HG02885 (cell line): Measurements from ENCODE around the gene TMEM38A.
"Not testable (repeated sequence)": the region's sequence is repeated elsewhere in the genome, so short reads cannot be mapped to it uniquely, and the experiment has no call there.

Source experiments
- ATAC-seq: cut with Tn5 transposase; IDR thresholded peaks from one replicate; pipeline ENCODE4 v1.9.1; 2021; ENCODE audit warnings: mild to moderate bottlenecking; ENCODE audit not compliant: unreplicated experiment, poor library complexity

The TMEM38A gene

DNA sequence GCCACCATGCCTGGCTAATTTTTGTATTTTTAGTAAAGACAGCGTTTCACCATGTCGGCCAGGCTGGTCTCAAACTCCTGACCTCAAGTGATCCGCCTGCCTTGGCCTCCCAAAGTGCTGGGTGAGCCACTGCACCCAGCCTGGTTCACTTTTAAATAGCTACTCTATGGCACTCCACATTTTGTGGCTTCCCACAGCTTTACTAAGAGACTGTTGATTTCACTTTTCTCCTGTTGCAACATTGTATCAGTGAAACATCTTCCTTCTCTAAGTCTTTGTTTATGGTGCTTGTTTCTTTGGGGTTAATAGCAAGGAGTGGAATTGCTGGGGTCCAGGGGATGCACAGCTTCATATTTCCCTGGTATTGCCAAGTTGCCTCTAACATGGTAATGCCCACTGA is 12.3 kb downstream of the TMEM38A start:
- ATAC-seq: no peak

DNA sequence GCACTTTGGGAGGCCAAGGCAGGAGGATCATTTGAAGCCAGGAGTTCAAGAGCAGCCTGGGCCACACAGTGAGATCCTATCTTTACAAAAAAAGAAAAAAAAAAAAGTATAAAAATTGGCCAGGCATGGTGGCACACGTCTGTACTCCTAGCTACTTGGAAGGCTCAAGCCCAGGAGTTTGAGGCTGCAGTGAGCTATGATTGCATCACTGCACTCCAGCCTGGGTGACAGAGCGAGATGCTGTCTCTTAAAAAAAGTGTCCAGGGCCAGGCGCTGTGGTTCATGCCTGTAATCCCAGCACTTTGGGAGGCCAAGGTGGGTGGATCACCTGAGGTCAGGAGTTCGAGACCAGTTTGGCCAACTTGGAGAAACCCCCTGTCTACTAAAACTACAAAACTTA is 12.9 kb downstream of the TMEM38A start:
- ATAC-seq: not testable (repeated sequence)

DNA sequence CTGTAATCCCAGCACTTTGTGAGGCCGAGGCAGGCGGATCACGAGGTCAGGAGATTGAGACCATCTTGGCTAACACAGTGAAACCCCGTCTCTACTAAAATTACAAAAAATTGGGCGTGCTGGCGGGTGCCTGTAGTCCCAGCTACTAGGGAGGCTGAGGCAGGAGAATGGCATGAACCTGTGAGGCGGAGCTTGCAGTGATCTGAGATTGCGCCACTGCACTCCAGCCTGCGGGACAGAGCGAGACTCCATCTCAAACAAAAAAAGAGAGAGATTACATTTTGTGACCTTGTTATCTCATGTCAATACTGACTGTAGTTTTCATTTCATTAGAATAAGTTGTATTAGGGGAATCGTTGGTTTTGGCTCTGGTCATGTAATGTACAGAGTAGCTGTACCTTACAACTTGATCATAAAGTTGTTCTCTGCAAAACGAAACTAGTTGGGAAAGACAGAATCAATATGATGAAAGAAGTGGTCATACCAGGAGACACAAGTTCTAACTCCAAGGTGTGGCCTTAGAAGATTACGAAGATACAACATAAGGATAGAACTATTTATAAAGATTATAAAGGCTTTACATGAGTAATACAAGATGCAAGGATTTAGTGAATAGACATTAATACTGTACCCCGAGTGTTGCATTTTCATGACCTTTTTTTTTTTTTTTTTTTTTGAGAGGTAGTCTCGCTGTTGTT is 15.3 kb downstream of the TMEM38A start:
- no peak for ATAC-seq

DNA sequence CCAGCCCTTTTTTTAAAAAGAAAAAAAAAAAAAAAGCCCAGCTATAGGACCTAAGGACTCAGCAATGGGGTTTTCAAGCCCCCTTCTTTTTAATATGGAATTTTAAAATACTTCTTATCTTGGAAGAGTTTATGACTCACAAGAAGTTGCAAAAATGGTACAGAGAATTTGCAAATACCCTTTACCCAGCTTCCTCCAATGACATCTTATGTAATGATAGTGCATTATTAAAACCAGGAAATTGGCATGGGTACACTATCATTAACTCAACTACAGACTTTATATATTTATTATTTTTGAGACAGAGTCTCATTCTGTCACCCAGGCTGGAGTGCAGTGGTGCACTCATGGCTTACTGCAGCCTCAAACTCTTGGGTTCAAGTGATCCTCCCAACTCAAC is 16.1 kb downstream of the TMEM38A start:
- ATAC-seq: no peak

DNA sequence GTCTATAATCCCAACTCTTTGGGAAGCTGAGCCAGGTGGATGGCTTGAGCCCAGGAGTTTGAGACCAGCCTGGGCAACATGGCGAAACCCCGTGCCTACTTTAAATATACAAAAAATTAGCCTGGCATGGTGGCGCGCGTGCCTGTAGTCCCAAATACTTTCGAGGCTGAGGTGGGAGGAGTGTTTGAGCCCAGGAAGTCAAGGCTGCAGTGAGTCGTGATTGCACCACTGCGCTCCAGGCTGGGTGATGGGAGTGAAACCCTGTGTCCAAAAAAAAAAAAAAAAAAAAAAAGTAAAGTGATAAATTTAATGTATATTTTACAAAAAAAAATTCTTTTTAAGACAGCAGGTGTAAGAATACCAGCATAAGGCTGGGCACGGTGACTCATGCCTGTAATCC is 17.6 kb downstream of the TMEM38A start:
- no peak for ATAC-seq

DNA sequence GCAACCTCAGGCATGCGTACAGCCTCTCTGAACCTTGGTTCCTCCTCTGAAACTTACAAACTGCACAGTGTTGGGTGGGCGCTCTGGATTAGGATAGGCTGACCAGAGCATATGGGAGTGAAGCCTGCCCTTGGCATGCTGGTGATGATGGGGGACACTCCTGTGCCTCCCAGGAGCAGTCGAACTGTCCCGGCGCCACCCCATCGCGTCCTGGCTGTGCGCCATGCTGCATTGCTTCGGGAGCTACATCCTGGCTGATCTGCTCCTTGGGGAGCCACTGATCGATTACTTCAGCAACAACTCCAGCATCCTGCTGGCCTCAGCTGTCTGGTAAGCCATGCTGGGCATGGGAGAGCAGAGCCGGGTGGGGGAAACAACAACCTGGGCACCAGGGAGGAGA is 18.9 kb downstream of the TMEM38A start:
- ATAC-seq: no peak

DNA sequence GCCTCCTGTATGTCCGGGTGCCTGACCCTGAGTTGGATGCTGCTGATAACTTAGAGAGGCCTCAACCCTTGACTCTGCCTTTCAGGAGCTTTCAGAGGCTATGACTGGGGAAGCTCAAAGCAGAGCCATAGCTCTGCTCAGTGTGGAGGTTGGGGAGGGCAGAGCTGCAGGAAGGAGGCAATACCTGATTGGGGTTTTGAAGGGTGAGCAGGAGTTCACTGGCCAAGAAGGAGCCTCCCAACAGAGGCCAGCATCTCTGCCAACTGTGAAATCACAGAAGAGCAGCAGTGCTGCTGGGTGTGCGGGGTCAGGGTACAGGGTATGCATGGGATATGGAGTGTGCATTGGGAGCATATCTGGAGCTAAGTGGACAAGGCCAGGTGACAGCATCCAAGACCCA is 21.6 kb downstream of the TMEM38A start:
- no peak for ATAC-seq

GRCh38 chr19:16684216-16684615 is 23.3 kb downstream of the TMEM38A start:
- no peak for ATAC-seq

DNA sequence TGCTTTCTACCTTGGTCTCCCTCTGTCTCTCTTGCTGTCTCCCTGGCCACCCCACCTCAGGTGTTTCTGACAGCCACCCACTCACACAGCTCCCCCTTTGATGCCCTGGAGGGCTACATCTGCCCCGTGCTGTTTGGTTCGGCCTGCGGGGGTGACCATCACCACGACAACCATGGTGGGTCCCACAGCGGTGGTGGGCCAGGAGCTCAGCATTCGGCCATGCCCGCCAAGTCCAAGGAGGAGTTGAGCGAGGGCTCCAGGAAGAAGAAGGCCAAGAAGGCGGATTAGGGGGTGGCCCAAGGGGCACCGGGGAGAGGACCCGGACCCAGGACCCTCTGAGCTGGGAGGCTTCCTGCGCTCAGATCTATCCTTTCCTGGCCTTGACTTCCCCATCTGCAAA is 27.1 kb downstream of the TMEM38A start:
- ATAC-seq: no peak

DNA sequence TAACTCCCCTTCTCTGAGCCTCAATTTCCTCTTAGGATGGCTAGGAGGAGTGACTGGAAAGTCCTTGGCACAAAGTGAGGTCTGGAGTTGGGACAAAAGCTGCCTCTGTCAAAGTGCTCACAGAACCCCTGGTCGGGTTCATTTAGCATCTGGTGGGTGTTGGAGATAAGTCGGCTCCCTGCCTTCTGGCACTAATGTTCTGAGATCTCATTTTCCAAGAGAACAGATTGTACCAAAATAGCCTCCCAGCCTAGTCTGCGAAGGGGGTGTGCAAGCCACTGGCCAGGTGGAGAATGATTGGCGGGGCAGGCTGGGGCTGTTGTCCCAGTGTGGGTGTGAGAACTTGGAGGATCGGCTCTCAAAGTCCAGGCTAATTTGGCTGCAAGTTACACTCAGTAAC is 38.0 kb downstream of the TMEM38A start:
- ATAC-seq: no peak

DNA sequence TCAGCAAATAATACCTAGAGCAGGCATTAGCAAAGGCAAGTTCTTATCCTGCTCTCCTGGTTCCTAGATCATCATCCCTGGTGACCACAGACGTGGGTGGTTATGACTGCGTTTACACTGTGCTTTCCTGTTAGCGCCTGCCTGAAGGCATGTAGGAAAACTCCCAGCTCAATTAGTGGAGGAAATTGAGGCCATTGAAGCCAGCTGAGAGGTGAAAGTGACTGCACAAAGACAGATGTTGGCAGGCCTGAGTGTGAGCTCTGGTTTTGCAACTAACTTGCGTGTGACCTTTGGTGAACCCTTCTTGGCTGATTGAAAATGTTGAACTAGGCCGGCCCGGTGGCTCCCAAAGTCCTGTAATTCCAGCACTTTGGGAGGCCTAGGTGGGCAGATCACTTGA is 41.2 kb downstream of the TMEM38A start:
- ATAC-seq: no peak

DNA sequence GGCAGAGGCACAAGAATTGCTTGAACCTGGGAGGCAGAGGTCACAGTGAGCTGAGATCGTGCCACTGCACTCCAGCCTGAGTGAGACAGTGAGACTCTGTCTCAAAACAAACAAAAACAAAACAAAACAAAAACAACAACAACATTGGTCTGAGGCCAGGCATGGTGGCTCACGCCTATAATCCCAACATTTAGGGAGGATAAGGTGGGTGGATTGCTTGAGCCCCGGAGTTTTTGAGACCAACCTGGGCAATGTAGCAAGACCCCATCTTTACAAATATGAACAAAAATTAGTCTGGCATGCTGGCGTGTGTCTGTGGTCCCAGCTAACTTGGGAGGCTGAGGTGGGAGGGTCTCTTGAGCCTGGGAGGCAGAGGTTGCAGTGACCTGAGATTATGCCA is 42.7 kb downstream of the TMEM38A start:
- ATAC-seq: no peak

DNA sequence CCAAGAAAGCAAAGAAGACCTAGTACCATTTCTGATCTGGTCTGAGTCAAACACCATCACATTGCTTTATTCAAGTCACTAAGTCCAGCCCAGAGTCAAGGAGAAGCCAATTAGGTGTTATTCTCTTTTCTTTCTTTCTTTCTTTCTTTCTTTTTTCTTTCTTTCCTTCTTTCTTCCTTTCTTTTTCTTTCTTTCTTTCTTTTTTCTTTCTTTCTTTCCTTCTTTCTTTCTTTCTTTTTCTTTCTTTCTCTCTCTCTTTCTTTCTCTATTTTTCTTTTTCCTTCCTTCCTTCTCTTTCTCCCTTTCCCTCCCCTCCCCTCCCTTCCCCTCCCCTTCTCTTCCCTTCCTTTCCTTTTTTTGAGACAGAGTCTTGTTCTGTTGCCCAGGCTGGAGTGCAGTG is 49.9 kb downstream of the TMEM38A start:
- not testable (repeated sequence) for ATAC-seq

- not testable (repeated sequence) for ATAC-seq
Observed at GRCh38 chr19:16712295-16712694, 51.4 kb downstream of the TMEM38A start.

- ATAC-seq: no peak
Observed at GRCh38 chr19:16714702-16715287, 53.9 kb downstream of the TMEM38A start.

DNA sequence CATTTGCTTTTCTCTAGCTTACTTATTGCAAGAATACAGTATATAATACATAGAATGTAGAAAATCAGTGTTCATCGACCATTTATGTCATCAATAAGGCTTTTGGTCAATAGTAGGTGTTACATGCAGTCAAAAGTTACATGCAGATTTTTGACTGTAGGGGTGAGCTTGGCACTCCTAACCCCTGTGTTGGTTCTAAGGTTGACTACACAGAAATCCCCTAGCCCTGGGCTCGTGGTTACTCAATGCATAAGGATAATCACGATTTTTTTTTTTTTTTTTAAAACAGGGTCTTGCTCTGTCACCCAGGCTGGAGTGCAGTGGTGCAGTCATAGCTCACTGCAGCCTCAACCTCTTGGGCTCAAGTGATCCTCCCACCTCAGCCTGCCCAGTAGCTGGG is 54.7 kb downstream of the TMEM38A start:
- no peak for ATAC-seq

GRCh38 chr19:16721051-16721450 is 60.1 kb downstream of the TMEM38A start:
- no peak for ATAC-seq

GRCh38 chr19:16722591-16722990 is 61.7 kb downstream of the TMEM38A start:
- no peak for ATAC-seq

DNA sequence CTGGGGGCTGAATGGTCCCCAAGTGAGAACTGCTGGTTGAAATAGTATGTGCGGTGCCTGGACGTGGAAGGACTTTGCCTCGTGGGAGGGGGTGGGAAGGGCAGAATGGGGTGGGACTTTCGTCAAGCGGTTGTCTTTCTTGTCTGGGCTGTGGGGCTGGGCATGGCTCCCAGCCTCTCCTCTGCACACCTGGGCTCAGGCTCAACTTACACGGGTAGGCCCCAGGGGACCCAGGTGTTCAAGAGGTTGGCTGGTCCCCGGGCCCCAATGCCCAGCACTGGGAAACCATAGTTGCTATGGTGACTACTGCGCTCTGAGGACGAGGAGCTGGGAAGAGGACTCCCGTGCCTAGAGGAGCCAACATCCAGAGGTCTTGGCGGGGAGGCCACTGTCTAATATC is 66.0 kb downstream of the TMEM38A start:
- no peak for ATAC-seq

- not testable (repeated sequence) for ATAC-seq
Observed at GRCh38 chr19:16735650-16736266, 74.8 kb downstream of the TMEM38A start.

DNA sequence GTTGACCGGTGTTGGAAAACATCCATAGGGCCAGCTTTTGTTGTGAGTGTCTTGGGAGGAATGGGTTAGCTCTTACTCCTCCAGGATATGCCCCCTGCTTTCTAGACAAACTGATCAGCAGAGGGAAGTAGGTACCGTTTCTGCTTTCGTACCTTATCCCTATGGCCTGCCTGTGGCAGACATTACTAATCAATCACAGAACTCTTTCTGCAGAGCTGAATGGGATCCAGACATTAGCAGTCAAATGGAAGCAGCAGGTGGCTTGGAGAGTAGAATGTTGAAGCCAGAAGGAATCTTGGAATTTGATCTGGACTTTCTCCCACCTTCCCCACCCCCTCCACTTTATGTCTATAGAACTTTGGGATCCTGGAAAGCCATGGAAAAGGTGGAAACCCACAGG is 75.8 kb downstream of the TMEM38A start:
- no peak for ATAC-seq

DNA sequence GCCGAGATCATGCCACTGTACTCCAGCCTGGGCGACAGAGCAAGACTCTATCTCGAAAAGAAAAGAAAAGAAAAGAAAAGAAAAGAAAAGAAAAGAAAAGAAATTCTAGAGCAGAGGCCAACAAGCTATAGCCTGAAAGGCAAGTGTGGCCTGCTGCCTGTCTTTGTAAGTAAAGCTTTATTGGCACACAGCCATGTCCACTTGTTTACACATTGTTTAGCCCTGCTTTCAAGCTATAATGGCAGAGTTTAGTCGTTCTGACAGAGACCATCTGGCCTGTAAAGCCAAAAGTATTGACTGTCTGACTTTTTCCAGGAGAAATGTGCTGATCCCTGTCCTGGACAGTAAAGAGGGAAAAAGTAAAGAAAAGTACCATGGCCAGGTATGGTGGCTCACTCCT is 77.0 kb downstream of the TMEM38A start:
- no peak for ATAC-seq
